ENCODE measurements around the gene GALNT1. TPM values are rescaled to one million over a fixed set of nuclear protein-coding genes. Genes with fewer than 3 reads are reported as not detected.

Gene GALNT1
- polyA plus RNA-seq, 2 of the 4 experiments (the other 2 are of a cell fraction) = 97.4 to 113 TPM

- no peaks in the 10 kb centered on the region for H3K4me1 ChIP-seq
- CTCF ChIA-PET = no interaction called here
- POLR2A ChIA-PET = no interaction called here
- no peak for FAIRE-seq
- no peak overlapping the region for H3K4me2 ChIP-seq
- no peak overlapping the region for H3K4me3 ChIP-seq
- 84% methylated on average over 2 of the region's 2 CpGs for WGBS (ENCODE audit: missing lambda C conversion rate)
- no peak for DNase-seq (ENCODE audit: low read depth in 1 of 2, low spot score in 1 of 2)
- no peak for TF ChIP-seq NR3C1 (IDR thresholded peaks at IDR 0.05)
- TF ChIP-seq, protein P1, sequence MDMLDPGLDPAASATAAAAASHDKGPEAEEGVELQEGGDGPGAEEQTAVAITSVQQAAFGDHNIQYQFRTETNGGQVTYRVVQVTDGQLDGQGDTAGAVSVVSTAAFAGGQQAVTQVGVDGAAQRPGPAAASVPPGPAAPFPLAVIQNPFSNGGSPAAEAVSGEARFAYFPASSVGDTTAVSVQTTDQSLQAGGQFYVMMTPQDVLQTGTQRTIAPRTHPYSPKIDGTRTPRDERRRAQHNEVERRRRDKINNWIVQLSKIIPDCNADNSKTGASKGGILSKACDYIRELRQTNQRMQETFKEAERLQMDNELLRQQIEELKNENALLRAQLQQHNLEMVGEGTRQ (IDR thresholded peaks at IDR 0.05) = no peak
- no peak for TF ChIP-seq CBX2 (IDR thresholded peaks at IDR 0.05; ENCODE audit: borderline replicate concordance, low read depth)
- TF ChIP-seq, protein P2, sequence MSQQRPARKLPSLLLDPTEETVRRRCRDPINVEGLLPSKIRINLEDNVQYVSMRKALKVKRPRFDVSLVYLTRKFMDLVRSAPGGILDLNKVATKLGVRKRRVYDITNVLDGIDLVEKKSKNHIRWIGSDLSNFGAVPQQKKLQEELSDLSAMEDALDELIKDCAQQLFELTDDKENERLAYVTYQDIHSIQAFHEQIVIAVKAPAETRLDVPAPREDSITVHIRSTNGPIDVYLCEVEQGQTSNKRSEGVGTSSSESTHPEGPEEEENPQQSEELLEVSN (IDR thresholded peaks at IDR 0.05; ENCODE audit: borderline replicate concordance, low read depth) = no peak
- TF ChIP-seq CHD4 (IDR thresholded peaks at IDR 0.05; ENCODE audit: borderline replicate concordance) = no peak
- no peak for TF ChIP-seq REST (IDR thresholded peaks at IDR 0.05)
- no peak for TF ChIP-seq RFX5 (IDR thresholded peaks at IDR 0.05)
- TF ChIP-seq RAD21 (conservative IDR thresholded peaks at IDR 0.05 in 1 of 2, IDR thresholded peaks at IDR 0.05 in 1 of 2) = no peak
- no peak for TF ChIP-seq FOXS1 (CRISPR knock-in tag; IDR thresholded peaks at IDR 0.05)
- TF ChIP-seq, protein P3, sequence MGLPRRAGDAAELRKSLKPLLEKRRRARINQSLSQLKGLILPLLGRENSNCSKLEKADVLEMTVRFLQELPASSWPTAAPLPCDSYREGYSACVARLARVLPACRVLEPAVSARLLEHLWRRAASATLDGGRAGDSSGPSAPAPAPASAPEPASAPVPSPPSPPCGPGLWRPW (IDR thresholded peaks at IDR 0.05) = no peak
- TF ChIP-seq NFE2L2 (conservative IDR thresholded peaks at IDR 0.05; ENCODE audit: low read length) = no peak
- TF ChIP-seq EHF (CRISPR knock-in tag; IDR thresholded peaks at IDR 0.05) = no peak
- no peak for TF ChIP-seq CTCF (IDR thresholded peaks at IDR 0.05)
- TF ChIP-seq HEYL (CRISPR knock-in tag; IDR thresholded peaks at IDR 0.05) = no peak
- no peak overlapping the region for H3K27ac ChIP-seq
- ATAC-seq = no peak
- H3K9me3 ChIP-seq = peaks cover 10% of the 10 kb centered on the region; the same call in 2 of the 3 replicates
Measured at GRCh38 chr18:35625232-35625631, 43.7 kb downstream of the GALNT1 start.

GRCh38 chr18:35633761-35634160 is 52.2 kb downstream of the GALNT1 start:
- no peak for TF ChIP-seq POLR2A (IDR thresholded peaks at IDR 0.05; ENCODE audit: low read length)
- TF ChIP-seq JUN (IDR thresholded peaks at IDR 0.05) = no peak
- TF ChIP-seq ZNF302 (CRISPR knock-in tag; IDR thresholded peaks at IDR 0.05) = no peak
- TF ChIP-seq, protein P2 (IDR thresholded peaks at IDR 0.05; ENCODE audit: borderline replicate concordance, low read depth) = no peak
- no peak for TF ChIP-seq RARB (CRISPR knock-in tag; IDR thresholded peaks at IDR 0.05)
- TF ChIP-seq, protein P4, sequence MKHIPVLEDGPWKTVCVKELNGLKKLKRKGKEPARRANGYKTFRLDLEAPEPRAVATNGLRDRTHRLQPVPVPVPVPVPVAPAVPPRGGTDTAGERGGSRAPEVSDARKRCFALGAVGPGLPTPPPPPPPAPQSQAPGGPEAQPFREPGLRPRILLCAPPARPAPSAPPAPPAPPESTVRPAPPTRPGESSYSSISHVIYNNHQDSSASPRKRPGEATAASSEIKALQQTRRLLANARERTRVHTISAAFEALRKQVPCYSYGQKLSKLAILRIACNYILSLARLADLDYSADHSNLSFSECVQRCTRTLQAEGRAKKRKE (CRISPR knock-in tag; IDR thresholded peaks at IDR 0.05; ENCODE audit: low read depth) = no peak
- no peak for TF ChIP-seq CBX8 (IDR thresholded peaks at IDR 0.05)
- TF ChIP-seq NR3C1 (IDR thresholded peaks at IDR 0.05) = no peak
- no peak for TF ChIP-seq GATA3 (IDR thresholded peaks at IDR 0.05; ENCODE audit: borderline replicate concordance)
- TF ChIP-seq MAZ (IDR thresholded peaks at IDR 0.05; ENCODE audit: borderline replicate concordance, low read depth, low read length) = no peak
- no peak for TF ChIP-seq BHLHE40 (IDR thresholded peaks at IDR 0.05; ENCODE audit: low read depth, low read length)
- TF ChIP-seq, protein P5, sequence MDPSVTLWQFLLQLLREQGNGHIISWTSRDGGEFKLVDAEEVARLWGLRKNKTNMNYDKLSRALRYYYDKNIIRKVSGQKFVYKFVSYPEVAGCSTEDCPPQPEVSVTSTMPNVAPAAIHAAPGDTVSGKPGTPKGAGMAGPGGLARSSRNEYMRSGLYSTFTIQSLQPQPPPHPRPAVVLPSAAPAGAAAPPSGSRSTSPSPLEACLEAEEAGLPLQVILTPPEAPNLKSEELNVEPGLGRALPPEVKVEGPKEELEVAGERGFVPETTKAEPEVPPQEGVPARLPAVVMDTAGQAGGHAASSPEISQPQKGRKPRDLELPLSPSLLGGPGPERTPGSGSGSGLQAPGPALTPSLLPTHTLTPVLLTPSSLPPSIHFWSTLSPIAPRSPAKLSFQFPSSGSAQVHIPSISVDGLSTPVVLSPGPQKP (IDR thresholded peaks at IDR 0.05; ENCODE audit: low read depth, low read length) = no peak
- no peak for TF ChIP-seq HOXB13 (CRISPR knock-in tag; IDR thresholded peaks at IDR 0.05; ENCODE audit: low read depth)
- TF ChIP-seq, protein P3 (IDR thresholded peaks at IDR 0.05) = no peak
- no peak for TF ChIP-seq ESRRA (IDR thresholded peaks at IDR 0.05; ENCODE audit: borderline replicate concordance, low read length)
- H3K9me3 ChIP-seq = no peaks in the 10 kb centered on the region
- no peak for DNase-seq (ENCODE audit: low read depth in 1 of 2, low spot score in 1 of 2)
- no peak for FAIRE-seq
- no peak overlapping the region for H3K4me2 ChIP-seq
- POLR2A ChIA-PET = no interaction called here
- H3K4me3 ChIP-seq = no peak overlapping the region
- CTCF ChIA-PET = no interaction called here
- no peak for ATAC-seq
- no peak overlapping the region for H3K27ac ChIP-seq
- H3K4me1 ChIP-seq = no peaks in the 10 kb centered on the region
